NCI-H146 (cell line): Measurements from ENCODE around the gene CENPE.

ENCODE experiments used
- DNase-seq: peaks from one replicate; lab custom pipeline; 2025; lab: John Stamatoyannopoulos, UW

Gene CENPE

DNA sequence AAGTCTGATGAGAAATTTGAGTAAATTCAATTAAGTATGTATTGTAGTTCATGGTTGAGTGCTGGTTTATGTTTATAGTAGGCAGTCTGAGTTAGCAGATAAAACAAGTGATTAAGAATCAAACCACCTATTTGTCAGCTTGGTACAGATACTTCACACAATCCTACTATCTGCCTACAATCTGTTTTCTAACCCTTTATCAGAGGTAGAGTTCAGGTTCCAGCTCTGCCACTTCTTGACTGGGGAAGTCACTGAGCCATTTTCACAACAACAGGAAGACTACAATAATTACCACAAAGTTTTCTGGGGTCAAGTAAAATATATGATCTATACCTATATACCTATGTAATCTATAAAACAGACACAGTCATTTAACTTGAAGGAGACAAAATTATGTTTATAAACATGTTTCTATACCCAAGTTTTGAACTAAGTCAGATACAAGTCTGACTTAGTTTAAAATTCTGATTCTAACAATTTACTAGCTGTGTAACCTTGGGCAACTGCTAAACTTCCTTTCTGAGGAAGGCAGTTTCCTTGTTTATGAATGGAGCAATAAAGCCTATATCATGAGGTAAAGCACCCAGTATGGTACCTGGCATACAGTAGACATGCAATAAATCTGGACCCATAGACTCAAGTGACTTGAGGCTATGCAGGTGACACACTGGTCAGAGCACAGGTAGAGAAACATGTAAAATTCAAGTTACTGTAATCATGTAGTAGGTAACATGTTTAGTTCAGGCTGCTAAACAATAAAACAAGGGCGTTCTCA is 61.3 kb downstream of the CENPE start:
- no peak for DNase-seq

DNA sequence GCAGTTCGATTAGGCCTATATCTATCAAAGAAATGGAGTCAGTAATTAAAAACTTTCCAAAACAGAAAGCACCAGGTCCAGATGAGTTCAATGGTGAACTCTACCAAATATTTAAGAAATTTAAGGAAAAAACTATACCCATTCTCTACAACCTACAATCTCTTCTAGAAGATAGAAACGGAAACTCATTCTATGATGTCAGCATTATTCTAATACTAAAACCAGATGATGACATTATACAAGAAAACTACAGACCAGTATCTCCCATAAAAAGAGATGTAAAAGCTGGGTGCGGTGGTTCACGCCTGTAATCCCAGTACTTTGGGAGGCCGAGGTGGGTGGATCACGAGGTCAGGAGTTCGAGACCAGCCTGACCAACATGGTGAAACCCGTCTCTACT is 69.0 kb downstream of the CENPE start:
- no peak for DNase-seq

DNA sequence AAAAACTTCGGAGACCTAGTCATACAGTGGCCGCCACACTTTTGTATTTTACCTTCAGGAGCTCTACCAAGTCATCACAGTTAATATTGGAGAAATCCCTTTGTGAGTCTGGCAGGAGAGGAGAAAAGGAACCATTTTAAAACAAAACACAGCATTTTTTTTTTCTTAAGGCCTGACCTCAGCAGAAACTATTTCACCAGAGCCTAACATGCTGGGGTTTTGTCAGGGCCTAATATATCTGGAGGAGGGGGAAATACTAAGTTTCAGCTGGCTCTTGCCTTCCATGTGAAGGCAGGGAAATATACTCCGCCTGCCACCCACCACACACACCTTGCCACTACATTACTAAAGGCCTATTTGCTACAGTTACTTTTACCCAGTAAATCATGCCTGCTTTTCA is 72.0 kb downstream of the CENPE start:
- DNase-seq = no peak

DNA sequence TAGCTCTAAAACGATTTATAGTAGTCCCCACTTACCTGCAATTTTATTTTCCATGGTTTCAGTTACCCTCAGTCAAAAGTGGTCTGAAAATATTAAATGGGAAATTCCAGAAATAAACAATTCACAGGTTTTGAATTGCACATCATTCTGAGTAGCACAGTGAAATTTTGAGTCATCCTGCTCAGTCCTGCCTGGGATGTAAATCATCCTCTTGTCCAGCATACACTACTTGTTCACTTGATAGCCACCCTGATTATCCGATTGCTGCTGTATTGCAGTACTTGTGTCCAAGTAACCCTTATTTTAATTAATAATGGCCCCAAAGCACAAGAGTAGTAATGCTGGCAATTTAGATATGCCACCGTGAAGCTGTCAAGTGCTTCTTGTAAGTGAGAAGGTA is 75.0 kb downstream of the CENPE start:
- no peak for DNase-seq

GRCh38 chr4:103118166-103118565 is 80.0 kb downstream of the CENPE start:
- DNase-seq = no peak

- DNase-seq = no peak
Observed at GRCh38 chr4:103111598-103111997, 86.5 kb downstream of the CENPE start.

DNA sequence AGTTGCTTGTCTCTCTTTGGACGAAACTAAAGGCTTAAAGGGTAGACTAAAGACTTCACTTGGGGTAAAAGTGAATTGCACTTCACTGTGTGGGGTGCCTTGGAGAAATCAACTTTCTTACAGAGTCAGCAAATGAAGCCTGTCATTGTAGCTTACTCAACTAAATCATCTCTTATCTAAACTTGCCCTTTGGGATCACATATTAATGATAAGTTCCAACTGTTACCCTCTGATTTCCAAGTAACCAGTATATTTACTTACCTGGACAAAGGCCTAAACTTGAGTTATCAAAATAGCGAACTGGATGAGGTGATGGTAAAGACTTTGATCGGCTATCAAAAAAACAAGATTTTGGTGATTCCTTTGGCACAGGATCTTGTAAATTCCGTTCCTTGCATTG is 89.6 kb downstream of the CENPE start:
- DNase-seq = no peak

GRCh38 chr4:103105558-103106356 is 92.4 kb downstream of the CENPE start:
- no peak for DNase-seq

- no peak for DNase-seq
Observed at GRCh38 chr4:103104886-103105285, 93.3 kb downstream of the CENPE start.

- DNase-seq = no peak
Observed at GRCh38 chr4:103100691-103101090, 97.5 kb downstream of the CENPE start.

GRCh38 chr4:103099691-103100392 is 98.3 kb downstream of the CENPE start, which contains the start of gene BDH2:
Gene BDH2 (minus strand): TSS chr4:103099834. CDS start chr4:103096254, 3,580 bp downstream.
- peak; percentile 58 for DNase-seq

- DNase-seq = no peak
Observed at GRCh38 chr4:103098756-103099440, 99.2 kb downstream of the CENPE start.

DNA sequence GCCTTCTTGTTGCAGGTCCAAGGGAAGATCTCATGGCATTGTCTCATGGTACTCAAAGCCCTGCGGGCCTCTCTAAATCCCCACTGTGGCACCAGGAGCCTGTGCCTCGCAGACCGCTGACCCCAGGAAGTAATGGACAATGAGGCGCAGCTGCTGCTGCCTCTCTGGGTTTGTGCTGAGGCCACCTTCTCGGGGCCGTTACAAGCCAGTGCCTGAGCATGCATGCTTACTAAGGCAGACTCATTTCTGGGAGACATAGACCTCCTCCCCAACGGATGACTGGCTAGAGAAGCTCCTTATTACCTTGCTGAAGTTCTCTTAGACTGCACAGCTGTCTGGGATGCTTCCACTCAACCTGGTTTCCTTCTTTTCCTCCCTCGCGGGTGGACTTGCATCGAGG is 99.8 kb downstream of the CENPE start:
- DNase-seq = no peak

DNA sequence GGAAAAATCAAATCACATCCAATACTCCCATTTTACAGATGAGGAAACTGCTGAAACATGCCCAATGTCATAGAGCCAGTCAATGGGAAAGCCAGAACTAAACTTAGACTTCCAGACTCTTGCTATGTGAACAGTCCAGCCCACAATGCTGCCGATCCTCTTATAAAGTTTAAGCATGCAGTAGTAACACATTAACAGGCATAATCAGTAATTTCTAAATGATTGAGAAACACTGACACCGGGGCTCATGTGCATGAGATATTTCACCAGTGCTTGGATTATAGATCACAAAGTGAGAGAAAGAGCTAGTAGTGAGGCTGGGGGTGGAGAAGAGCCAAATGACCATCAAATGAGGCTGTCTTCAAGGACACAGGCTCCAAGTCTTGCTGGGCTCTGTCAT is 101.0 kb downstream of the CENPE start:
- DNase-seq = no peak

DNA sequence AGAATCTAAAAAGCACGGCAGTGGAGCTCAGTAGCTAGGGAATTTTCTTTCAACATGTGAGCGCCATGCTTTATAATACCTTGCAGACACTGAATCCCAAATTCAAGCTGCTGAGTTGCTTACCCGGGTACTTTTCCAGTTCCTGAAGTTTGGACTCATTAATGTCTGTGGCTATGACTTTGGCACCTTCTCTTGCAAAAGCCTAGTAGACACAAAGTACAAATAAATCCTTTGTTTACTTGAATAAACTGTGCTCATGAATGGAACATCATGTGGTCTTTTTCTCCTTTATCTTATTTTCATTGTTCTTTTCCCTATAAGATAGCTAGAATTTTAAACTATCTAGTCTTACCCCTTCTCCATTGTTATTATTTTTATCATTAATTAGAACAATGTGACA is 103.1 kb downstream of the CENPE start:
- no peak for DNase-seq

- no peak for DNase-seq
Observed at GRCh38 chr4:103092245-103092644, 105.9 kb downstream of the CENPE start.

- DNase-seq = peak; percentile 24
Observed at GRCh38 chr4:103091601-103092223, 106.4 kb downstream of the CENPE start.

DNA sequence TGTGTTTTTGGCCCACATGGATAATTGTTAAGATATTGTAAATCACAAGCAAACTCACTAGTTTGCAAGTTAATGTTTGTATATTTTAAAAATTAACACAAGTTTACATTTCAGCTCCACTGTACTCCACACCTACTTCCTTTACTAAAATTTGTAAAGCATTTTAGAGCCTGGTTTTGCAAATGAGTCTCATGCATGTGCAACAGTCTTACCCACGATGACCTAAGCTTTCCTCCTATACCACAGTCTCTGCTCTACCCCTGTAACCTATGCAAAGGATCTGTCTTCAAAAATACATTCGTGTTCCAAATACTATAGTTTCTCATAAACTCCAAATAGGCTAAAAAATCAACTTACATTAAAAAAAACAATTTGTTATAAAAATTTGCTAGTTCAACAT is 108.7 kb downstream of the CENPE start:
- no peak for DNase-seq

GRCh38 chr4:103086551-103086950 is 111.6 kb downstream of the CENPE start:
- DNase-seq = no peak

DNA sequence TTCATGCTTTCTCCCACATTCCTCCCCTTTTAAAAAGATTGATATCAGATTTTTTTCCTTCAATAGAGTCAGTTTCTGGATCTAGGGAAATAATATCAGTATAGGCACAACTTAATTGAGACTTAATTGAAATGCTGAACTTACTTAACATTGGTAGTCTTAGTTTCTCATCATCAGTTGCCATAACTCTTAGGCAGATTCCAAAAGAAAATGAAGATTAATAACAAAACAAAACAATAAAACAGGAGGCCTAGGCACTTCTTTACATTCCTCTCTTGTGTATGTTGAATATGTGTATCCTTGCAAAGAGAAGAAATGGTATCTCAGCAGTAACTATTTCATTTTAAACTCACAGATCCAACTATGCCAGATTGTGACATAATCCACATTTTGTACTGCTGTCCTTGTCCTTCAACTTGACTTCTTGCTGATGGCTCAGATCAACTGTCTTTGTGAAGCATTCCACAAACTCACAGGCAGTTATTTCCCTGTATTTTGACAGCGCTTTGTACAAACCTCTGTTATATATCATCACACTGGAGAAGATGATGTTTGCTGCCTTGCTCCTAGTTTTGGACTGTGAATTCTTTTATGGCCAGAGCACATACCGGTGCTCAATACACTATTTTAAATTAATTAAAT is 112.5 kb downstream of the CENPE start:
- DNase-seq = no peak

DNA sequence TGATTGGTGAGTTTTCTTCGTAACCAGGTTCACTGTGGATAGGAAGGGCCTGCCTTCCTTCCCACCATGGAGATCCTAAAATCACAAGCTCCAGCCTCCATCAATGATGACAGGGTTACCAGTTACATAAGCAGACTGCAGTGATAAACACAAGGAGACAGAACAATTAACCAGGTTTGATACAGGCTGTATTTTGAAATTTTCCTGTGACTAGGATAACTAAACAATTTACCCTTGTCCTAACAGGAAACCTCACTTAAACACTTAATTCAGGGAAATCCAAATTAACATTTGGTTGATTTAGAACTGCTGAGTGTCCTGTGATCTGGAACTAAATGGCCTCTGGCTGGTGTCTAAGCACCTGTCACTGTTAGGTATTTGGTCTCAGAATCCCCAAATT is 118.5 kb downstream of the CENPE start:
- DNase-seq = no peak
